H9 (cell line): ENCODE results near the gene PDLIM7. TPM values are rescaled to one million over a fixed set of nuclear protein-coding genes. Genes with fewer than 3 reads are reported as not detected.

ENCODE experiments used
- DNase-seq: peaks from one replicate; pipeline ENCODE4 v3.0.0-alpha.2; 2017
- H2AFZ ChIP-seq: one replicate; pipeline ENCODE4 v1.6.1; 2013; ENCODE audit warnings: mild to moderate bottlenecking, low read length, control low read depth, moderate library complexity
- H2AK5ac ChIP-seq: 2 replicates; pipeline ENCODE4 v1.6.1; 2013; ENCODE audit warnings: low read length, control low read depth, mixed read lengths; ENCODE audit not compliant: insufficient read length
- H2BK120ac ChIP-seq: one replicate; pipeline ENCODE4 v1.6.1; 2013; ENCODE audit warnings: low read depth, mild to moderate bottlenecking, low read length, control low read depth, inconsistent platforms; ENCODE audit not compliant: poor library complexity, severe bottlenecking
- H2BK12ac ChIP-seq: 2 replicates; pipeline ENCODE4 v1.6.1; 2013; ENCODE audit warnings: low read length, control low read depth, mixed read lengths, low read depth; ENCODE audit not compliant: insufficient read length
- H2BK15ac ChIP-seq: 2 replicates; pipeline ENCODE4 v1.6.1; 2013; ENCODE audit warnings: low read depth, low read length, control low read depth
- H2BK20ac ChIP-seq: one replicate; pipeline ENCODE4 v1.6.1; 2013; ENCODE audit warnings: low read depth, mild to moderate bottlenecking, low read length, control low read depth, inconsistent platforms; ENCODE audit not compliant: poor library complexity, severe bottlenecking
- H2BK5ac ChIP-seq: 2 replicates; pipeline ENCODE4 v1.6.1; 2013; ENCODE audit warnings: low read length, control low read depth, mixed read lengths; ENCODE audit not compliant: insufficient read length
- H3K14ac ChIP-seq: 2 replicates; pipeline ENCODE4 v1.6.1; 2013; ENCODE audit warnings: low read length, control low read depth; ENCODE audit not compliant: insufficient read depth
- H3K18ac ChIP-seq: 2 replicates; pipeline ENCODE4 v1.6.1; 2013; ENCODE audit warnings: low read depth, mild to moderate bottlenecking, mixed read lengths, low read length, control low read depth; ENCODE audit not compliant: insufficient read length
- H3K23ac ChIP-seq: 2 replicates; pipeline ENCODE4 v1.6.1; 2013; ENCODE audit warnings: low read length, control low read depth, mixed read lengths, low read depth; ENCODE audit not compliant: insufficient read length
- H3K23me2 ChIP-seq: 2 replicates; pipeline ENCODE4 v1.6.1; 2013; ENCODE audit warnings: low read depth, mild to moderate bottlenecking, mixed read lengths, low read length, control low read depth; ENCODE audit not compliant: insufficient read length, poor library complexity, severe bottlenecking
- H3K27ac ChIP-seq: 2 replicates; pipeline ENCODE4 v1.5.1; 2013; ENCODE audit warnings: low read length, control low read depth, mixed read lengths, low read depth; ENCODE audit not compliant: insufficient read length
- H3K27me3 ChIP-seq: 2 replicates; pipeline ENCODE4 v1.6.1; 2013; ENCODE audit warnings: low read length, control low read depth, inconsistent platforms; ENCODE audit not compliant: insufficient read depth
- H3K4ac ChIP-seq: 2 replicates; pipeline ENCODE4 v1.6.1; 2013; ENCODE audit warnings: low read depth, mild to moderate bottlenecking, control low read depth, inconsistent platforms, low read length, moderate library complexity
- H3K4me1 ChIP-seq: 2 replicates; pipeline ENCODE4 v1.6.1; 2013; ENCODE audit warnings: low read length, control low read depth, inconsistent platforms; ENCODE audit not compliant: insufficient read depth
- H3K4me2 ChIP-seq: 2 replicates; pipeline ENCODE4 v1.6.1; 2013; ENCODE audit warnings: low read length, control low read depth, mixed read lengths; ENCODE audit not compliant: insufficient read length, insufficient read depth
- H3K56ac ChIP-seq: 2 replicates; pipeline ENCODE4 v1.6.1; 2013; ENCODE audit warnings: low read depth, mild to moderate bottlenecking, mixed read lengths, low read length, control low read depth; ENCODE audit not compliant: insufficient read length
- H3K79me1 ChIP-seq: 2 replicates; pipeline ENCODE4 v1.6.1; 2013; ENCODE audit warnings: low read depth, mild to moderate bottlenecking, moderate library complexity, low read length, control low read depth, inconsistent platforms; ENCODE audit not compliant: insufficient read depth, poor library complexity, severe bottlenecking
- H3K79me2 ChIP-seq: 2 replicates; pipeline ENCODE4 v1.6.1; 2013; ENCODE audit warnings: low read length, control low read depth, inconsistent platforms; ENCODE audit not compliant: insufficient read depth
- H3K9ac ChIP-seq: 2 replicates; pipeline ENCODE4 v1.6.1; 2013; ENCODE audit warnings: low read length, control low read depth, mixed read lengths; ENCODE audit not compliant: insufficient read length; ENCODE audit errors: extremely low read depth
- H3K9me3 ChIP-seq: one replicate; pipeline ENCODE4 v1.6.1; 2013; ENCODE audit warnings: low read depth, low read length, inconsistent platforms; ENCODE audit not compliant: control insufficient read depth
- H3T11ph ChIP-seq: one replicate; pipeline ENCODE4 v1.6.1; 2013; ENCODE audit warnings: mild to moderate bottlenecking, low read length, control low read depth, inconsistent platforms
- H4K20me1 ChIP-seq: one replicate; pipeline ENCODE4 v1.6.1; 2013; ENCODE audit not compliant: control insufficient read depth, insufficient read length, insufficient read depth
- H4K5ac ChIP-seq: 2 replicates; pipeline ENCODE4 v1.6.1; 2013; ENCODE audit warnings: low read depth, mild to moderate bottlenecking, mixed read lengths, low read length, control low read depth; ENCODE audit not compliant: insufficient read length
- H4K8ac ChIP-seq: replicated peaks from 2 replicates; pipeline ENCODE4 v1.6.1; 2013; ENCODE audit warnings: low read length, control low read depth, mixed read lengths, low read depth; ENCODE audit not compliant: insufficient read length
- H4K91ac ChIP-seq: 2 replicates; pipeline ENCODE4 v1.6.1; 2013; ENCODE audit warnings: low read depth, mild to moderate bottlenecking, moderate library complexity, mixed read lengths, low read length, control low read depth; ENCODE audit not compliant: insufficient read length
- H3K27ac Mint-ChIP-seq, 3 experiments: 2 replicates in 2 of 3; 3 replicates in 1 of 3; pipeline ENCODE4 v1.8.0; 2020 to 2021; ENCODE audit warnings: mixed read lengths in 3 of 3, mild to moderate bottlenecking in 1 of 3, moderate library complexity in 1 of 3
- H3K27me3 Mint-ChIP-seq: 2 replicates; pipeline ENCODE4 v1.8.0; 2021; ENCODE audit warnings: low read depth, mild to moderate bottlenecking, moderate library complexity, mixed read lengths
- H3K36me3 Mint-ChIP-seq, 3 experiments: 2 replicates in 2 of 3; 3 replicates in 1 of 3; pipeline ENCODE4 v1.8.0; 2020 to 2021; ENCODE audit warnings: low read depth in 3 of 3, mixed read lengths in 3 of 3; ENCODE audit not compliant: insufficient read depth in 1 of 3
- H3K4me1 Mint-ChIP-seq, 2 experiments: 2 replicates each; pipeline ENCODE4 v1.8.0; 2020; ENCODE audit warnings: mixed read lengths in 2 of 2
- H3K4me3 Mint-ChIP-seq, 2 experiments: 2 replicates in 1 of 2; 3 replicates in 1 of 2; pipeline ENCODE4 v1.8.0; 2020 to 2021; ENCODE audit warnings: mild to moderate bottlenecking in 2 of 2, mixed read lengths in 2 of 2, moderate library complexity in 1 of 2
- H3K9me3 Mint-ChIP-seq, 2 experiments: 2 replicates in 1 of 2; 3 replicates in 1 of 2; pipeline ENCODE4 v1.8.0; 2020; ENCODE audit warnings: mild to moderate bottlenecking in 2 of 2, mixed read lengths in 2 of 2, moderate library complexity in 1 of 2
- CTCF ChIP-seq: fragments of 200-600 bp; sonication (generic); conservative IDR thresholded peaks from 3 replicates; pipeline ENCODE4 v1.8.0; 2021; ENCODE audit warnings: antibody characterized with exemption, mild to moderate bottlenecking
- WGBS: extraction: QIAGEN DNeasy Blood & Tissue Kit; methylation state at CpG from one replicate; pipeline ENCODE4 v1.1.7; 2013; ENCODE audit warnings: missing lambda C conversion rate, low lambda C conversion rate, mixed read lengths; ENCODE audit not compliant: insufficient read length; ENCODE audit errors: extremely low coverage; 5-methylcytosine and 5-hydroxymethylcytosine counted together
- long read RNA-seq: library from polyadenylated mRNA; unstranded; transcript quantifications from one replicate; pipeline ENCODE4 v2.0.0, GENCODE V29; 2020
- total RNA-seq: library from RNA; stranded (reverse); gene quantifications from 2 replicates; pipeline ENCODE4 v1.2.1, GENCODE V29; 2021

Gene PDLIM7
- 134 and 137 TPM in 2 replicates for total RNA-seq
- long read RNA-seq, transcript PDLIM7-201 (8 exons, 977 nt) = minor isoform, 33 of 550 reads
- long read RNA-seq, transcript PDLIM7-202 (13 exons, 1,689 nt) = major isoform, 351 of 550 reads
- long read RNA-seq, partial matches to known transcripts = 40 of 550 reads
- long read RNA-seq, other reads (novel, unspliced or antisense) = 125 of 550 reads

- Mint-ChIP-seq H3K27me3 (peaks cover 29% of the 10 kb centered on the region), H3K4me1 (peaks cover 38 to 59% of the 10 kb centered on the region in 2 experiments), H3K9me3 (no peaks in the 10 kb centered on the region), H3K36me3 (peaks cover 12 to 18% (median 18%) of the 10 kb centered on the region in 3 experiments), H3K4me3 (peak within 1 kb of the TSS; percentile 75 to 89), H3K27ac (peak within 1 kb of the TSS; percentile 95 to 98 (median 95); a peak in 5 of 7 replicates)
- no peaks in the 10 kb centered on the region for H3K9me3 ChIP-seq
- H4K20me1 ChIP-seq = no peaks in the 10 kb centered on the region
- no peaks in the 10 kb centered on the region for H3K79me2 ChIP-seq
- no peaks in the 10 kb centered on the region; the same call in 1 of the 2 replicates for H3K27me3 ChIP-seq
- peak within 1 kb of the TSS; percentile 74 for H2BK120ac ChIP-seq
- peak within 1 kb of the TSS; percentile 95 for H3K18ac ChIP-seq
- DNase-seq = peak; percentile 98
- no peak within 1 kb of the TSS for H4K5ac ChIP-seq
- no peak within 1 kb of the TSS for H2BK5ac ChIP-seq
- H3K23ac ChIP-seq = no peak within 1 kb of the TSS
- H3K79me1 ChIP-seq = no peaks in the 10 kb centered on the region
- peak within 1 kb of the TSS; percentile 60 for H3K9ac ChIP-seq
- H2BK12ac ChIP-seq = no peak within 1 kb of the TSS
- H3K23me2 ChIP-seq = peaks cover 4% of the 10 kb centered on the region
- peak within 1 kb of the TSS; percentile 22 for H3T11ph ChIP-seq
- H4K8ac ChIP-seq = no peak within 1 kb of the TSS
- H3K14ac ChIP-seq = peak within 1 kb of the TSS; percentile 98
- H2BK15ac ChIP-seq = 0 out of 2 replicates have a peak within 1 kb of the TSS, but pooled peaks have one; percentile 28
- peak within 1 kb of the TSS; percentile 87 for H4K91ac ChIP-seq
- no peak within 1 kb of the TSS for H3K27ac ChIP-seq
- H3K4me1 ChIP-seq = peaks cover 5% of the 10 kb centered on the region; the same call in 1 of the 2 replicates
- TF ChIP-seq CTCF = no peak
- no CpG with 5 or more reads among the region's 73 CpGs for WGBS
- H3K4ac ChIP-seq = peak within 1 kb of the TSS; percentile 87; the same call in 1 of the 2 replicates
- H2AFZ ChIP-seq = no peak within 1 kb of the TSS
- no peak within 1 kb of the TSS for H3K56ac ChIP-seq
- peak within 1 kb of the TSS; percentile 53 for H3K4me2 ChIP-seq
- H2BK20ac ChIP-seq = no peak within 1 kb of the TSS
- no peak within 1 kb of the TSS for H2AK5ac ChIP-seq
These were observed at the start of gene PDLIM7 for GRCh38 chr5:177497292-177498012. PDLIM7 (minus strand) TSS chr5:177497604; CDS start chr5:177496512, 1,092 bp downstream.
